Esophagus muscularis mucosa (tissue), 3 donors: ENCODE data around the gene MYOM3.

Experiments used
- POLR2A ChIP-seq: fragments of 450-650 bp; IDR thresholded peaks from one replicate; pipeline ENCODE4 v1.6.1; 2017; ENCODE audit warnings: antibody characterized with exemption, moderate library complexity, mild to moderate bottlenecking, low read depth
- POLR2AphosphoS5 ChIP-seq, 2 donors: sonication (generic); formaldehyde crosslinking; IDR thresholded peaks; one replicate each; pipeline ENCODE4 v1.6.1; 2017; ENCODE audit warnings: antibody characterized with exemption in 2 of 2
- TF ChIP-seq, protein P1 (sequence below), 3 experiments: fragments of 200-600 bp in 2 of 3; fragments of 450-650 bp in 1 of 3; sonication (generic) in 2 of 3; IDR thresholded peaks; one replicate each; pipeline ENCODE4 v1.5.1; 2017 to 2019; ENCODE audit warnings: antibody characterized with exemption in 3 of 3, mild to moderate bottlenecking in 2 of 3, moderate library complexity in 1 of 3

DNA sequence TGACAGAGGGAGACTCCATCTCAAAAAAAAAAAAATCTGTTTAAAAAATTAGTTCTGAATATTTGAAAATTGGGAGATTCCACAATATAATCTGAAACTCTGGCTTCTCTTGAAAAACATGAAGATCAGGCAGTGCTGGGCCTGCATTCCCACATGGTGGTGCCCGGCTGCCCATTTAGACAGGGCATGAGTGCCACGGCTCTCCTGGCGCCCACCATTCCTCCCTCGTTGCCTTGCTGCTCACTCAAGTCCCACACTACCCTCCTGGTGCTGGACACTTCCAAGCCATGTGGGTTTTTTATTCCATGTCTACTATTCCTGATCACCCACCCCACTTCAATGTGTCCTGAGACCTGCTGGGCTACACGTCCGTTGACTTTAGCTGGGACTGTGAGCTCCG is 10.8 kb upstream of the MYOM3 start:
- TF ChIP-seq, protein P1, sequence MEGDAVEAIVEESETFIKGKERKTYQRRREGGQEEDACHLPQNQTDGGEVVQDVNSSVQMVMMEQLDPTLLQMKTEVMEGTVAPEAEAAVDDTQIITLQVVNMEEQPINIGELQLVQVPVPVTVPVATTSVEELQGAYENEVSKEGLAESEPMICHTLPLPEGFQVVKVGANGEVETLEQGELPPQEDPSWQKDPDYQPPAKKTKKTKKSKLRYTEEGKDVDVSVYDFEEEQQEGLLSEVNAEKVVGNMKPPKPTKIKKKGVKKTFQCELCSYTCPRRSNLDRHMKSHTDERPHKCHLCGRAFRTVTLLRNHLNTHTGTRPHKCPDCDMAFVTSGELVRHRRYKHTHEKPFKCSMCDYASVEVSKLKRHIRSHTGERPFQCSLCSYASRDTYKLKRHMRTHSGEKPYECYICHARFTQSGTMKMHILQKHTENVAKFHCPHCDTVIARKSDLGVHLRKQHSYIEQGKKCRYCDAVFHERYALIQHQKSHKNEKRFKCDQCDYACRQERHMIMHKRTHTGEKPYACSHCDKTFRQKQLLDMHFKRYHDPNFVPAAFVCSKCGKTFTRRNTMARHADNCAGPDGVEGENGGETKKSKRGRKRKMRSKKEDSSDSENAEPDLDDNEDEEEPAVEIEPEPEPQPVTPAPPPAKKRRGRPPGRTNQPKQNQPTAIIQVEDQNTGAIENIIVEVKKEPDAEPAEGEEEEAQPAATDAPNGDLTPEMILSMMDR (IDR thresholded peaks at IDR 0.05): no peak
- no peak for TF ChIP-seq POLR2A
- TF ChIP-seq POLR2AphosphoS5 (IDR thresholded peaks at IDR 0.05): no peak
